OCI-LY1 (cell line): ENCODE results near the gene IRAK3.

ENCODE experiments used
- H2AFZ ChIP-seq: fragments of 200-600 bp; sonication (generic), shearing (Covaris generic); 2 replicates; pipeline ENCODE4 v1.6.0; 2014; ENCODE audit warnings: antibody characterized with exemption, mild to moderate bottlenecking, low read length
- H3F3A ChIP-seq: fragments of 200-600 bp; sonication (generic), shearing (Covaris generic); 2 replicates; pipeline ENCODE4 v1.6.0; 2014; ENCODE audit warnings: mild to moderate bottlenecking, antibody characterized with exemption, low read length, moderate library complexity; ENCODE audit not compliant: insufficient read depth
- H3K27ac ChIP-seq: fragments of 200-600 bp; sonication (generic); 2 replicates; pipeline ENCODE4 v1.5.1; 2014; ENCODE audit warnings: low read length, mixed run types, mild to moderate bottlenecking, low read depth; ENCODE audit not compliant: poor library complexity, severe bottlenecking
- H3K27me3 ChIP-seq: fragments of 200-600 bp; sonication (generic); 2 replicates; pipeline ENCODE4 v1.6.0; 2014; ENCODE audit warnings: antibody characterized with exemption, mild to moderate bottlenecking, low read length, moderate library complexity; ENCODE audit not compliant: insufficient read depth
- H3K36me3 ChIP-seq: fragments of 200-600 bp; sonication (generic); 2 replicates; pipeline ENCODE4 v1.6.1; 2014; ENCODE audit warnings: mild to moderate bottlenecking, antibody characterized with exemption, low read length, moderate library complexity, mixed read lengths; ENCODE audit not compliant: insufficient read depth
- H3K4me1 ChIP-seq: fragments of 200-600 bp; sonication (generic); 2 replicates; pipeline ENCODE4 v1.5.1; 2014; ENCODE audit warnings: mild to moderate bottlenecking, low read length, moderate library complexity; ENCODE audit not compliant: insufficient read depth, severe bottlenecking
- H3K4me2 ChIP-seq: fragments of 200-600 bp; sonication (generic), shearing (Covaris generic); 2 replicates; pipeline ENCODE4 v1.6.1; 2014; ENCODE audit warnings: low read length
- H3K4me3 ChIP-seq: fragments of 200-600 bp; sonication (generic); 2 replicates; pipeline ENCODE4 v1.5.1; 2014; ENCODE audit warnings: low read length, low read depth, mild to moderate bottlenecking, mixed read lengths; ENCODE audit not compliant: poor library complexity, severe bottlenecking
- H3K79me2 ChIP-seq: fragments of 200-600 bp; shearing (Covaris generic); 2 replicates; pipeline ENCODE4 v1.6.1; 2016; ENCODE audit warnings: mixed run types, low read length, mixed read lengths; ENCODE audit not compliant: insufficient read depth
- H3K9ac ChIP-seq: fragments of 200-600 bp; sonication (generic), shearing (Covaris generic); 2 replicates; pipeline ENCODE4 v1.6.1; 2014; ENCODE audit warnings: mild to moderate bottlenecking, low read length, mixed read lengths
- H3K9me2 ChIP-seq: fragments of 200-600 bp; sonication (generic), shearing (Covaris generic); 2 replicates; pipeline ENCODE4 v1.6.1; 2014; ENCODE audit warnings: low read depth, mild to moderate bottlenecking, low read length, mixed read lengths
- H3K9me3 ChIP-seq: fragments of 200-600 bp; shearing (Covaris generic); 2 replicates; pipeline ENCODE4 v1.6.1; 2014; ENCODE audit warnings: low read length, mixed read lengths
- H4K20me1 ChIP-seq: fragments of 200-600 bp; sonication (generic), shearing (Covaris generic); 2 replicates; pipeline ENCODE4 v1.6.0; 2016; ENCODE audit warnings: mild to moderate bottlenecking, low read length; ENCODE audit not compliant: insufficient read depth
- CTCF ChIP-seq: fragments of 200-600 bp; sonication (generic), shearing (Covaris generic); IDR thresholded peaks from 2 replicates; pipeline ENCODE4 v1.5.1; 2017; ENCODE audit warnings: mild to moderate bottlenecking, antibody characterized with exemption, low read length, moderate library complexity, mixed read lengths
- EZH2 ChIP-seq: fragments of 200-600 bp; sonication (generic), shearing (Covaris generic); IDR thresholded peaks from 2 replicates; pipeline ENCODE4 v1.8.0; 2017; ENCODE audit warnings: borderline replicate concordance, mixed run types, mild to moderate bottlenecking, antibody characterized with exemption, low read length, moderate library complexity, mixed read lengths

Gene IRAK3

GRCh38 chr12:66199141-66199540 lies 10.1 kb downstream of the IRAK3 start:
- Histone ChIP-seq H4K20me1 (no peaks in the 10 kb centered on the region), H3K4me3 (no peak overlapping the region), H3K79me2 (no peaks in the 10 kb centered on the region), H3K9ac (no peak overlapping the region), H3K9me3 (no peaks in the 10 kb centered on the region), H3K27me3 (no peaks in the 10 kb centered on the region; the same call in 1 of the 2 replicates), H3K27ac (no peak overlapping the region), H3K36me3 (no peaks in the 10 kb centered on the region), H3K9me2 (no peaks in the 10 kb centered on the region), H2AFZ (no peak overlapping the region), H3F3A (no peaks in the 10 kb centered on the region), H3K4me2 (no peak overlapping the region), H3K4me1 (no peaks in the 10 kb centered on the region)
- TF ChIP-seq EZH2 (no peak), CTCF (no peak)

DNA sequence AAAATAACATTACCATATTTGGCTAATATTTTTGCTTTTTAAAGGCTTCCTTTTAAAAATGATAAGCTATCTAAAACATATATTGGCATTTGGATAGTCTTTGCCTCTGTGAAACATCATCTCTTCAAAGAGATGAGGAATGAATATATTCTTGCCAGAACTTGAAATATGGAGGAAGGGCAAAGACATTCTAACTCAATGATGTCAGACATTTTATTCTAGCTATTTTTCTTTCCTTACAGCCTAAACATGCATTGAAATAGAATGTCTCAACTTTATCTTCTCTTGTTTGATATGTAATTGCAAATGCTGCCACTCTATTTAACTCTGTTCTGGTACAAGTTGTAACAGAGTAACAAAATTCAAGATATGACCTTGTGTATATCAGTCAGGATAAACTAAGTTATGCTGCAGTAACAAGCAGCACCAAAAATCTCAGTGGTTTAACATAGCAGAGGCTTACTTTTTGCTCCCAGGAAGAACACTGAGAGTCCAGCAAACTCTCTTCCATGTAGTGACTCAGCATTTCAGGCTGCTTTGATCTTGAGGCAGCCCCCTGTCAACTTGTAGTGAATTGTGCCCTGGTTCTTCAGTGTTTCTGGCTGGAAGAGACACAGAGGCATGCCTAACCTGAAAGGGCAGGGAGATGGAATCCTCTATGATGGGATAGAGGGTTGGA lies 11.0 kb downstream of the IRAK3 start:
- no peaks in the 10 kb centered on the region for H3K79me2 ChIP-seq
- H3K4me3 ChIP-seq = no peak overlapping the region
- no peak for TF ChIP-seq EZH2
- no peaks in the 10 kb centered on the region for H3K4me1 ChIP-seq
- H3K9me2 ChIP-seq = no peaks in the 10 kb centered on the region
- H3K27me3 ChIP-seq = no peaks in the 10 kb centered on the region; the same call in 1 of the 2 replicates
- H3K4me2 ChIP-seq = no peak overlapping the region
- H3K27ac ChIP-seq = no peak overlapping the region
- H3K9ac ChIP-seq = no peak overlapping the region
- H3F3A ChIP-seq = no peaks in the 10 kb centered on the region
- H3K36me3 ChIP-seq = no peaks in the 10 kb centered on the region
- no peaks in the 10 kb centered on the region for H3K9me3 ChIP-seq
- H4K20me1 ChIP-seq = no peaks in the 10 kb centered on the region
- H2AFZ ChIP-seq = no peak overlapping the region

- no peak overlapping the region for H3K4me2 ChIP-seq
- TF ChIP-seq EZH2 (no peak), CTCF (no peak)
- no peaks in the 10 kb centered on the region for H3K36me3 ChIP-seq
- no peak overlapping the region for H3K9ac ChIP-seq
- no peaks in the 10 kb centered on the region for H3F3A ChIP-seq
- H3K9me2 ChIP-seq = no peaks in the 10 kb centered on the region
- H4K20me1 ChIP-seq = no peaks in the 10 kb centered on the region
- no peaks in the 10 kb centered on the region for H3K79me2 ChIP-seq
- no peak overlapping the region for H3K4me3 ChIP-seq
- H3K4me1 ChIP-seq = no peaks in the 10 kb centered on the region
- H3K27ac ChIP-seq = no peak overlapping the region
- H2AFZ ChIP-seq = no peak overlapping the region
- peaks cover 2% of the 10 kb centered on the region; the same call in 1 of the 2 replicates for H3K9me3 ChIP-seq
- H3K27me3 ChIP-seq = no peaks in the 10 kb centered on the region; the same call in 1 of the 2 replicates
These were observed 14.8 kb downstream of the IRAK3 start for GRCh38 chr12:66203820-66204219.

GRCh38 chr12:66206141-66206540 lies 17.1 kb downstream of the IRAK3 start:
- H3K79me2 ChIP-seq = no peaks in the 10 kb centered on the region
- TF ChIP-seq EZH2 (no peak), CTCF (no peak)
- H3K4me3 ChIP-seq = no peak overlapping the region
- no peaks in the 10 kb centered on the region for H4K20me1 ChIP-seq
- H3K9me2 ChIP-seq = no peaks in the 10 kb centered on the region
- no peaks in the 10 kb centered on the region for H3K4me1 ChIP-seq
- no peak overlapping the region for H2AFZ ChIP-seq
- H3K27me3 ChIP-seq = no peaks in the 10 kb centered on the region; the same call in 1 of the 2 replicates
- no peak overlapping the region for H3K4me2 ChIP-seq
- H3K9me3 ChIP-seq = peaks cover 2% of the 10 kb centered on the region; the same call in 1 of the 2 replicates
- H3K27ac ChIP-seq = no peak overlapping the region
- H3K9ac ChIP-seq = no peak overlapping the region
- no peaks in the 10 kb centered on the region for H3F3A ChIP-seq
- no peaks in the 10 kb centered on the region for H3K36me3 ChIP-seq
